IMR-90 (cell line): ENCODE data around the gene RET. TPM values are rescaled to one million over a fixed set of nuclear protein-coding genes. Genes with fewer than 3 reads are reported as not detected.

Source experiments
- ATAC-seq: fragments of 200-7000 bp; cut with Tn5 transposase; 2 replicates; pipeline ENCODE4 v1.9.1; 2020; ENCODE audit warnings: low read depth, mild to moderate bottlenecking, moderate library complexity
- BruUV-seq: library from RNA; stranded (reverse); fragments of 400-500 nt; replicated peaks from 2 replicates; lab custom pipeline; 2021; lab: Mats Ljungman, UMichigan
- CTCF ChIA-PET: fragments of 300-600 bp; formaldehyde crosslinking; extraction: SDS; loops from one replicate; lab custom pipeline; 2021; ENCODE audit warnings: antibody characterized with exemption; lab: Yijun Ruan, JAX
- POLR2A ChIA-PET: fragments of 300-600 bp; sonication (Branson Sonifier 250); formaldehyde crosslinking; loops from one replicate; lab custom pipeline; 2022; ENCODE audit warnings: antibody characterized with exemption; ENCODE audit not compliant: unreplicated experiment; lab: Charles Lee
- DNase-seq: peaks from one replicate; pipeline ENCODE4 v3.0.0; 2013
- H2AFZ ChIP-seq: replicated peaks from 2 replicates; pipeline ENCODE3; 2013; ENCODE audit warnings: low read length, mild to moderate bottlenecking; ENCODE audit not compliant: poor library complexity
- H2AK5ac ChIP-seq: 2 replicates; pipeline ENCODE4 v1.6.1; 2013; ENCODE audit warnings: low read depth, low read length, inconsistent platforms
- H2AK9ac ChIP-seq: replicated peaks from 2 replicates; pipeline ENCODE3; 2013; ENCODE audit warnings: mild to moderate bottlenecking, low read depth, low read length, moderate library complexity; ENCODE audit not compliant: poor library complexity
- H2BK120ac ChIP-seq: 2 replicates; pipeline ENCODE4 v1.6.1; 2013; ENCODE audit warnings: low read depth, low read length, inconsistent platforms
- H2BK15ac ChIP-seq: 3 replicates; pipeline ENCODE4 v1.6.1; 2013; ENCODE audit warnings: low read depth, low read length, inconsistent platforms
- H2BK20ac ChIP-seq: 2 replicates; pipeline ENCODE4 v1.6.1; 2013; ENCODE audit warnings: low read depth, mild to moderate bottlenecking, inconsistent platforms, low read length, moderate library complexity
- H2BK5ac ChIP-seq: 2 replicates; pipeline ENCODE4 v1.6.1; 2013; ENCODE audit warnings: mild to moderate bottlenecking, low read depth, low read length, inconsistent platforms; ENCODE audit not compliant: poor library complexity, severe bottlenecking
- H3K14ac ChIP-seq: replicated peaks from 2 replicates; pipeline ENCODE4 v1.6.1; 2013; ENCODE audit warnings: low read depth, low read length, inconsistent platforms
- H3K18ac ChIP-seq: 2 replicates; pipeline ENCODE4 v1.6.1; 2013; ENCODE audit warnings: low read depth, low read length, control low read depth
- H3K23ac ChIP-seq: 2 replicates; pipeline ENCODE4 v1.6.1; 2013; ENCODE audit warnings: low read depth, low read length, inconsistent platforms
- H3K27ac ChIP-seq: 2 replicates; pipeline ENCODE4 v1.5.1; 2013; ENCODE audit warnings: mild to moderate bottlenecking, control low read depth, low read length; ENCODE audit not compliant: insufficient read depth
- H3K27me3 ChIP-seq: 2 replicates; pipeline ENCODE4 v1.6.1; 2013; ENCODE audit warnings: low read length; ENCODE audit not compliant: control insufficient read depth, insufficient read depth
- H3K36me3 ChIP-seq: 2 replicates; pipeline ENCODE4 v1.6.1; 2013; ENCODE audit warnings: low read length, mixed read lengths; ENCODE audit not compliant: control insufficient read depth, insufficient read depth
- H3K4ac ChIP-seq: 2 replicates; pipeline ENCODE4 v1.6.1; 2013; ENCODE audit warnings: low read depth, low read length, inconsistent platforms
- H3K4me1 ChIP-seq: 2 replicates; pipeline ENCODE4 v1.6.1; 2013; ENCODE audit warnings: low read length, mixed read lengths; ENCODE audit not compliant: control insufficient read depth, insufficient read depth
- H3K4me2 ChIP-seq: 2 replicates; pipeline ENCODE4 v1.6.1; 2013; ENCODE audit warnings: low read depth, mild to moderate bottlenecking, control low read depth, low read length, moderate library complexity
- H3K4me3 ChIP-seq: 2 replicates; pipeline ENCODE4 v1.5.1; 2013; ENCODE audit warnings: low read depth, mild to moderate bottlenecking, control low read depth, low read length, moderate library complexity; ENCODE audit not compliant: insufficient read depth
- H3K56ac ChIP-seq: 2 replicates; pipeline ENCODE4 v1.6.1; 2013; ENCODE audit warnings: low read length, inconsistent platforms; ENCODE audit not compliant: insufficient read depth; ENCODE audit errors: extremely low read depth
- H3K79me1 ChIP-seq, 2 experiments: 2 replicates each; pipeline ENCODE4 v1.6.1; 2013; ENCODE audit warnings: low read length in 2 of 2, inconsistent platforms in 1 of 2, low read depth in 1 of 2
- H3K9ac ChIP-seq: 2 replicates; pipeline ENCODE4 v1.6.1; 2013; ENCODE audit warnings: low read depth, low read length, control low read depth
- H3K9me1 ChIP-seq: 2 replicates; pipeline ENCODE4 v1.6.1; 2013; ENCODE audit warnings: low read length, inconsistent platforms; ENCODE audit not compliant: insufficient read depth
- H3K9me3 ChIP-seq: 2 replicates; pipeline ENCODE4 v1.6.1; 2013; ENCODE audit warnings: low read length; ENCODE audit not compliant: control insufficient read depth, insufficient read depth
- H4K20me1 ChIP-seq: 2 replicates; pipeline ENCODE4 v1.6.1; 2013; ENCODE audit warnings: low read length, inconsistent platforms; ENCODE audit not compliant: insufficient read depth
- H4K5ac ChIP-seq: 2 replicates; pipeline ENCODE4 v1.6.1; 2013; ENCODE audit warnings: mild to moderate bottlenecking, low read depth, low read length, control low read depth
- H4K8ac ChIP-seq, 2 experiments: 2 replicates each; pipeline ENCODE4 v1.6.1; 2013; ENCODE audit warnings: low read depth in 2 of 2, low read length in 2 of 2, control low read depth in 1 of 2, inconsistent platforms in 1 of 2
- H4K91ac ChIP-seq: 2 replicates; pipeline ENCODE4 v1.6.1; 2013; ENCODE audit warnings: low read depth, low read length, inconsistent platforms; ENCODE audit not compliant: insufficient read depth
- FOS ChIP-seq: fragments of 150-350 bp; IDR thresholded peaks from 2 replicates; pipeline ENCODE4 v1.6.1; 2016; ENCODE audit warnings: low read depth, low read length
- RCOR1 ChIP-seq: IDR thresholded peaks from 2 replicates; pipeline ENCODE4 v1.6.1; 2012; ENCODE audit warnings: mild to moderate bottlenecking, low read length, improper control_type of control experiment; ENCODE audit not compliant: insufficient replicate concordance
- WGBS, 2 experiments: methylation state at CpG; one replicate each; pipeline versions ENCODE4 v1.1.5 to v1.1.7; 2013; ENCODE audit warnings: missing lambda C conversion rate in 2 of 2; ENCODE audit not compliant: insufficient read length in 1 of 2; ENCODE audit errors: extremely low coverage in 2 of 2; 5-methylcytosine and 5-hydroxymethylcytosine counted together
- dilution Hi-C: fragments of 300-500 bp; cut with HindIII; formaldehyde crosslinking; loops from one replicate; pipeline ENCODE4 v1.14.3; 2018; ENCODE audit warnings: low sequenced_read_pairs; ENCODE audit not compliant: unreplicated experiment
- in situ Hi-C: fragments of 300-500 bp; cut with MboI; formaldehyde crosslinking; loops from 3 replicates; pipeline ENCODE4 v1.14.3; 2019; ENCODE audit warnings: low sequenced_read_pairs, inconsistent platforms, mixed read lengths
- intact Hi-C: fragments of 100-400 bp; cut with micrococcal nuclease; formaldehyde crosslinking; loops from 2 replicates; pipeline ENCODE4 v1.10.0; 2022
- polyA plus RNA-seq, 3 experiments: library from polyadenylated mRNA; depleted of rRNA; stranded (reverse); fragments of >200 nt; gene quantifications; 2 replicates each; pipeline ENCODE4 v1.2.3, GENCODE V29; 2012; ENCODE audit warnings: low replicate concordance in 1 of 3
- total RNA-seq: library from RNA; depleted of rRNA; stranded (reverse); fragments of >200 nt; gene quantifications from 2 replicates; pipeline ENCODE4 v1.2.3, GENCODE V29; 2012

RET gene
- total and polyA plus RNA-seq, 2 of the 4 experiments (the other 2 are of a cell fraction) = 0.10 to 0.18 TPM

DNA sequence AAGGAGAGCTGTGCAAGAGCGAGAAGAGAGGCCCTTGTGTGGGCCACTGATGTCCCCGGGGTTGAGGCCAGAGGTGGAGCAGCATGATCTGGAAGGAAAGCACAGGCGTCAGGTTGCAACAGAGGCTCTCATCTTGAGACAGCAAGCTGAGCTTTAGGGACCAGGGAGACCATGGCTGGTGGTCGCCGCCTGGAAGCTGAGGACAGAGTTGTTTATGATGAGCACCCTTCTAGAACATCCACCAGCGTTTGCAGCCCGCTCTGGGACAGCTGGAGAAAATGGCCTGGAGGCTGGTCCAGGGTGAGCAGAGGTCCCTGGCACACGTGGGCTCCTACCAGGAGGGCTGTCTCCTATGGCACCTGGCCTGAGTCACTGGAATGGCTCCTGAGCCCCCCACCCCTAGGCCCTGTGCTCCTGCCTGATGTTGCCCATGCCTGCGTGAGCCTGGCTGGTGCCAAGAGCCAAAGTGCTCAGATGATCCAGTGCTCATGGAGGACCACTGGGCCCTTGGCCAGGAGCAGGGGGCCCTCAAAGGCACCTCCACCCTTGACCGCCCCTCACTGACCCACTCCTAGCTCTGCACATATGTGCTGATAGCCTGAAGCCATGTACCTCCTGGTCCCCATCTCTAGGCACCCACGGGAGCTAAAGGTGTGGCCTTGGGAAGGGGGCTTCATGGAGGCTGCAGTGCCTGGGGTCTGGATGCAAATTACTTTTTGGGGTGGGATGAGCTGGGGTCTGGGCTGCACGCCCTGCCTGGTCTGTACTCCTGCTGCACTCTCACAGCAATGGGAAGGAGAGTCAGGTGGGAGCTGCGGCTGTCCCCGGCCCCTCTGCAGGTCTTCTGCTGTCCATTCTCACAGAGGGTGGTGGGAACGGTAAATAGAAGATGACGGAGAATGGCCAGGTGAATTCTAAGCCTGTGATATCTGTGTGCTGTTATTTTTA is 40.1 kb upstream of the RET start:
- CTCF ChIA-PET = no interaction called here
- ATAC-seq = no peak

More for the DNA sequence above, 40.1 kb upstream of the RET start:
- Histone ChIP-seq H2BK5ac (no peak overlapping the region), H3K4me1 (no peaks in the 10 kb centered on the region), H3K56ac (no peak overlapping the region), H4K8ac (no peak overlapping the region), H3K4me2 (no peak overlapping the region), H3K4ac (no peak overlapping the region), H3K79me1 (no peaks in the 10 kb centered on the region), H2AK5ac (no peak overlapping the region), H3K27ac (no peak overlapping the region), H3K36me3 (no peaks in the 10 kb centered on the region), H2BK20ac (no peak overlapping the region), H3K9me3 (no peaks in the 10 kb centered on the region), H3K9ac (no peak overlapping the region), H3K9me1 (no peaks in the 10 kb centered on the region), H3K23ac (no peak overlapping the region), H2BK15ac (no peak overlapping the region), H3K14ac (no peak overlapping the region), H4K20me1 (no peaks in the 10 kb centered on the region), H2BK120ac (no peak overlapping the region), H3K18ac (no peak overlapping the region), H4K91ac (no peak overlapping the region), H2AK9ac (no peak overlapping the region), H2AFZ (no peak overlapping the region), H3K4me3 (no peak overlapping the region), H3K27me3 (no peaks in the 10 kb centered on the region; the same call in 1 of the 2 replicates), H4K5ac (no peak overlapping the region)
- TF ChIP-seq RCOR1 (no peak), FOS (no peak)
- no peak for DNase-seq
- POLR2A ChIA-PET = interaction anchor here (0.6 kb wide), 1 partner anchor 171 kb away, joined by 3 read pairs; no protein-coding TSS in a partner anchor
- 43% methylated on average over 6 of the region's 16 CpGs; no CpG with 5 or more reads in 1 of the 2 experiments for whole genome bisulfite sequencing, 2 experiments
- dilution Hi-C loops (no loop called here), in situ Hi-C loops (no loop called here), intact Hi-C loops (no loop called here)
- BruUV-seq = no TSS peak
